Brain microvascular endothelial cell (primary cell): ENCODE results near the gene SRA1.

Experiments used
- DNase-seq: peaks from one replicate; pipeline ENCODE4 v3.0.0-alpha.2; 2020
- H3K27ac ChIP-seq: fragments of 250-450 bp; sonication (Bioruptor Pico); 2 replicates; pipeline ENCODE4 v1.5.1; 2020; ENCODE audit warnings: mild to moderate bottlenecking, moderate library complexity
- H3K27me3 ChIP-seq: fragments of 250-450 bp; sonication (Bioruptor Pico); replicated peaks from 2 replicates; pipeline ENCODE4 v1.5.1; 2020; ENCODE audit warnings: mild to moderate bottlenecking
- H3K36me3 ChIP-seq: fragments of 250-450 bp; sonication (Bioruptor Pico); replicated peaks from 2 replicates; pipeline ENCODE4 v1.5.1; 2020; ENCODE audit warnings: mild to moderate bottlenecking
- H3K4me3 ChIP-seq: 2 replicates; pipeline ENCODE4 v1.5.1; 2011; ENCODE audit warnings: low read depth, mild to moderate bottlenecking, control low read depth, low read length, moderate library complexity
- in situ Hi-C: cut with HindIII; loops from 2 replicates; pipeline ENCODE4 v1.10.0; 2017; ENCODE audit warnings: low sequenced_read_pairs, low pct_ligation_motif_present
- TF ChIP-seq, protein P1 (sequence below): IDR thresholded peaks from 2 replicates; pipeline ENCODE4 v1.5.1; 2011; ENCODE audit warnings: low read depth, mild to moderate bottlenecking, moderate library complexity, low read length, control low read depth, inconsistent platforms; ENCODE audit errors: missing control alignments

The SRA1 gene

GRCh38 chr5:140553657-140554056, 3.6 kb downstream of the SRA1 start:
- in situ Hi-C loops = no loop called here
- Histone ChIP-seq H3K36me3 (peaks cover 35% of the 10 kb centered on the region), H3K27me3 (no peaks in the 10 kb centered on the region), H3K27ac (no peak overlapping the region), H3K4me3 (no peak overlapping the region)
- TF ChIP-seq, protein P1, sequence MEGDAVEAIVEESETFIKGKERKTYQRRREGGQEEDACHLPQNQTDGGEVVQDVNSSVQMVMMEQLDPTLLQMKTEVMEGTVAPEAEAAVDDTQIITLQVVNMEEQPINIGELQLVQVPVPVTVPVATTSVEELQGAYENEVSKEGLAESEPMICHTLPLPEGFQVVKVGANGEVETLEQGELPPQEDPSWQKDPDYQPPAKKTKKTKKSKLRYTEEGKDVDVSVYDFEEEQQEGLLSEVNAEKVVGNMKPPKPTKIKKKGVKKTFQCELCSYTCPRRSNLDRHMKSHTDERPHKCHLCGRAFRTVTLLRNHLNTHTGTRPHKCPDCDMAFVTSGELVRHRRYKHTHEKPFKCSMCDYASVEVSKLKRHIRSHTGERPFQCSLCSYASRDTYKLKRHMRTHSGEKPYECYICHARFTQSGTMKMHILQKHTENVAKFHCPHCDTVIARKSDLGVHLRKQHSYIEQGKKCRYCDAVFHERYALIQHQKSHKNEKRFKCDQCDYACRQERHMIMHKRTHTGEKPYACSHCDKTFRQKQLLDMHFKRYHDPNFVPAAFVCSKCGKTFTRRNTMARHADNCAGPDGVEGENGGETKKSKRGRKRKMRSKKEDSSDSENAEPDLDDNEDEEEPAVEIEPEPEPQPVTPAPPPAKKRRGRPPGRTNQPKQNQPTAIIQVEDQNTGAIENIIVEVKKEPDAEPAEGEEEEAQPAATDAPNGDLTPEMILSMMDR = no peak
- no peak for DNase-seq

GRCh38 chr5:140551872-140552271, 5.4 kb downstream of the SRA1 start:
- no peak for DNase-seq
- peaks cover 35% of the 10 kb centered on the region for H3K36me3 ChIP-seq
- in situ Hi-C loops = no loop called here
- TF ChIP-seq, protein P1 = no peak
- no peak overlapping the region for H3K4me3 ChIP-seq
- no peak overlapping the region for H3K27ac ChIP-seq
- no peaks in the 10 kb centered on the region for H3K27me3 ChIP-seq

DNA sequence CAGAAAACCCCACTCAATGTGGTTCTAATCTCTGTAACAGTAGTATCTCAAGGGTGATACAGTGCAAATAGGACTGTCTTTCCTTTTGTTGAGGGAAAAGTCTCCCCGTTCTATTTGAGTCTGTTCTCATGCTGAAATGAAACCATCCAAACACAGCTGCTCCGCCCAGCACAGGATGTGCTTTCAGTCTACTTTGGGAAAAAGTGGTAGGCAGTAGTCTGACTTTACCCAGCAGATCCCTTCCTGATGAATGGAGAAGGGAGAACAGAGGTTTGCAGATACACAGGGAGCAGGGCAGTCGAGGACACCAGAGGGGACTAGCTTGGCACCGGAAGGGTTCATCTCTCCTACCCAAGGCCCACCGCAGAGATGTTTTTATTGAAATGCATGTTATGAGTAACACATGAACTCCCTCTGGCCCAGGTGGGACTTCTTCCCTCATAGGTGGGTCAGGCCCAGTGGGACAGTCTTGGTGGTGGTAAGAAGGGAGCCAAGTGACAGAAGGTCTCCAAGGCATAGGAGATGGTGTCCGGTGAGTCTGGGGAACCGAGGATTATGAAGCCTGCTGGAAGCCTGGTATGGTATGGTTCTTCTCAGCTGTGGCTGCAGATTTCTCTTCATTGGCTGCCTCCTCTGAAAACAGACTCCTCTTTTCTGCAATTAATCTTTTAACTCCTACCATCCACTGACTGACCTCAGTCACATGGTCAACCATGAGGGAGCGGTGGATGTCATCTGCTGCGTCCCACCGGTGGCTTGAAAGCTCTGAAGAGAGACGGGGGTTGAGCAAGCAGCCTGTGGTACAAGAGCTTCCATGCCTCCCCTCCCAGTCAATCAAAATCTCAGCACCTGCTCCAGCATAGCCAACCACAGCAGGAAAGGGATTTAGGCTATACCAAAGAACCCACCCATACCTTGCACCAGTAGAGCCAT, 6.9 kb downstream of the SRA1 start:
- in situ Hi-C loops = no loop called here
- Histone ChIP-seq H3K4me3 (no peak overlapping the region), H3K27ac (no peak overlapping the region), H3K27me3 (no peaks in the 10 kb centered on the region), H3K36me3 (peaks cover 35% of the 10 kb centered on the region)
- DNase-seq = no peak
- TF ChIP-seq, protein P1 = no peak

- Histone ChIP-seq H3K36me3 (peaks cover 35% of the 10 kb centered on the region), H3K27ac (no peak overlapping the region), H3K4me3 (no peak overlapping the region), H3K27me3 (no peaks in the 10 kb centered on the region)
- in situ Hi-C loops = no loop called here
- TF ChIP-seq, protein P1 = no peak
- peak; percentile 11 for DNase-seq
These were observed 7.8 kb downstream of the SRA1 start for GRCh38 chr5:140549237-140550144.

- no peak for DNase-seq
- Histone ChIP-seq H3K27ac (no peak overlapping the region), H3K27me3 (no peaks in the 10 kb centered on the region), H3K36me3 (peaks cover 33% of the 10 kb centered on the region), H3K4me3 (no peak overlapping the region)
- TF ChIP-seq, protein P1 = no peak
- in situ Hi-C loops = no loop called here
These were observed 8.5 kb downstream of the SRA1 start for GRCh38 chr5:140548791-140549190.
